HEK293 (cell line): Measurements from ENCODE around the gene CAMSAP3.
A peak's percentile ranks its signal among the peaks of the same experiment; 100 is the strongest.

Experiments used
- INSM2 ChIP-seq: fragments of 450-650 bp; formaldehyde crosslinking; IDR thresholded peaks from 2 replicates; pipeline ENCODE4 v1.5.1; 2016; ENCODE audit warnings: missing biosample characterization, missing genetic modification characterization
- KLF8 ChIP-seq: fragments of 450-650 bp; formaldehyde crosslinking; IDR thresholded peaks from 2 replicates; pipeline ENCODE4 v1.5.1; 2016; ENCODE audit warnings: missing biosample characterization, missing genetic modification characterization
- RBAK ChIP-seq: fragments of 450-650 bp; formaldehyde crosslinking; IDR thresholded peaks from 2 replicates; pipeline ENCODE4 v1.5.1; 2016; ENCODE audit warnings: missing biosample characterization, missing genetic modification characterization
- SALL2 ChIP-seq: fragments of 450-650 bp; formaldehyde crosslinking; IDR thresholded peaks from 2 replicates; pipeline ENCODE4 v1.5.0; 2017; ENCODE audit warnings: missing biosample characterization, mild to moderate bottlenecking, missing genetic modification characterization, borderline replicate concordance
- ZBTB10 ChIP-seq: fragments of 450-650 bp; formaldehyde crosslinking; IDR thresholded peaks from 2 replicates; pipeline ENCODE4 v1.5.1; 2016; ENCODE audit warnings: missing biosample characterization, missing genetic modification characterization
- ZEB2 ChIP-seq: fragments of 450-650 bp; formaldehyde crosslinking; IDR thresholded peaks from 2 replicates; pipeline ENCODE4 v1.5.1; 2016; ENCODE audit warnings: missing biosample characterization, missing genetic modification characterization
- ZFHX2 ChIP-seq: fragments of 450-650 bp; formaldehyde crosslinking; conservative IDR thresholded peaks from 2 replicates; pipeline ENCODE4 v1.5.1; 2016; ENCODE audit warnings: missing biosample characterization, missing genetic modification characterization
- ZNF132 ChIP-seq: fragments of 450-650 bp; formaldehyde crosslinking; IDR thresholded peaks from 2 replicates; pipeline ENCODE4 v1.5.1; 2017; ENCODE audit warnings: missing biosample characterization, missing genetic modification characterization, borderline replicate concordance
- ZNF133 ChIP-seq: fragments of 450-650 bp; formaldehyde crosslinking; IDR thresholded peaks from 2 replicates; pipeline ENCODE4 v1.5.1; 2016; ENCODE audit warnings: missing biosample characterization, missing genetic modification characterization
- ZNF155 ChIP-seq: fragments of 450-650 bp; formaldehyde crosslinking; IDR thresholded peaks from 2 replicates; pipeline ENCODE4 v1.5.1; 2016; ENCODE audit warnings: missing biosample characterization, missing genetic modification characterization
- ZNF174 ChIP-seq: fragments of 450-650 bp; formaldehyde crosslinking; IDR thresholded peaks from 2 replicates; pipeline ENCODE4 v1.5.0; 2017; ENCODE audit warnings: missing biosample characterization, mild to moderate bottlenecking, missing genetic modification characterization
- ZNF18 ChIP-seq: fragments of 450-650 bp; formaldehyde crosslinking; IDR thresholded peaks from 2 replicates; pipeline ENCODE4 v1.5.1; 2016; ENCODE audit warnings: missing biosample characterization, missing genetic modification characterization
- ZNF2 ChIP-seq: fragments of 450-650 bp; formaldehyde crosslinking; IDR thresholded peaks from 2 replicates; pipeline ENCODE4 v1.5.1; 2016; ENCODE audit warnings: missing biosample characterization, missing genetic modification characterization
- ZNF211 ChIP-seq: fragments of 450-650 bp; formaldehyde crosslinking; IDR thresholded peaks from 2 replicates; pipeline ENCODE4 v1.5.1; 2016; ENCODE audit warnings: low read depth, missing biosample characterization, missing genetic modification characterization
- ZNF366 ChIP-seq: fragments of 450-650 bp; formaldehyde crosslinking; conservative IDR thresholded peaks from 2 replicates; pipeline ENCODE4 v1.5.1; 2016; ENCODE audit warnings: missing biosample characterization, missing genetic modification characterization
- ZNF501 ChIP-seq: fragments of 450-650 bp; formaldehyde crosslinking; IDR thresholded peaks from 2 replicates; pipeline ENCODE4 v1.5.1; 2016; ENCODE audit warnings: missing biosample characterization, missing genetic modification characterization
- ZNF521 ChIP-seq: fragments of 450-650 bp; formaldehyde crosslinking; IDR thresholded peaks from 2 replicates; pipeline ENCODE4 v1.5.1; 2017; ENCODE audit warnings: missing biosample characterization, mild to moderate bottlenecking, missing genetic modification characterization
- ZNF530 ChIP-seq: fragments of 450-650 bp; formaldehyde crosslinking; IDR thresholded peaks from 2 replicates; pipeline ENCODE4 v1.5.1; 2016; ENCODE audit warnings: low read depth, missing biosample characterization, missing genetic modification characterization
- ZNF548 ChIP-seq: fragments of 450-650 bp; formaldehyde crosslinking; IDR thresholded peaks from 2 replicates; pipeline ENCODE4 v1.5.1; 2016; ENCODE audit warnings: missing biosample characterization, missing genetic modification characterization
- ZNF549 ChIP-seq: fragments of 450-650 bp; IDR thresholded peaks from 2 replicates; pipeline ENCODE4 v1.5.1; 2018; ENCODE audit warnings: missing biosample characterization, missing genetic modification characterization, mild to moderate bottlenecking, inconsistent platforms, moderate library complexity
- ZNF596 ChIP-seq: fragments of 450-650 bp; IDR thresholded peaks from 2 replicates; pipeline ENCODE4 v1.5.0; 2018; ENCODE audit warnings: missing biosample characterization, mild to moderate bottlenecking, missing genetic modification characterization, moderate library complexity
- ZNF610 ChIP-seq: fragments of 450-650 bp; formaldehyde crosslinking; IDR thresholded peaks from 2 replicates; pipeline ENCODE4 v1.5.1; 2016; ENCODE audit warnings: missing biosample characterization, missing genetic modification characterization, borderline replicate concordance
- ZNF664 ChIP-seq: fragments of 450-650 bp; formaldehyde crosslinking; IDR thresholded peaks from 2 replicates; pipeline ENCODE4 v1.5.1; 2016; ENCODE audit warnings: missing biosample characterization, missing genetic modification characterization
- ZNF785 ChIP-seq: fragments of 450-650 bp; formaldehyde crosslinking; IDR thresholded peaks from 2 replicates; pipeline ENCODE4 v1.5.1; 2016; ENCODE audit warnings: missing biosample characterization, missing genetic modification characterization
- ZSCAN18 ChIP-seq: fragments of 450-650 bp; formaldehyde crosslinking; IDR thresholded peaks from 2 replicates; pipeline ENCODE4 v1.5.1; 2016; ENCODE audit warnings: missing biosample characterization, missing genetic modification characterization

The CAMSAP3 gene

DNA sequence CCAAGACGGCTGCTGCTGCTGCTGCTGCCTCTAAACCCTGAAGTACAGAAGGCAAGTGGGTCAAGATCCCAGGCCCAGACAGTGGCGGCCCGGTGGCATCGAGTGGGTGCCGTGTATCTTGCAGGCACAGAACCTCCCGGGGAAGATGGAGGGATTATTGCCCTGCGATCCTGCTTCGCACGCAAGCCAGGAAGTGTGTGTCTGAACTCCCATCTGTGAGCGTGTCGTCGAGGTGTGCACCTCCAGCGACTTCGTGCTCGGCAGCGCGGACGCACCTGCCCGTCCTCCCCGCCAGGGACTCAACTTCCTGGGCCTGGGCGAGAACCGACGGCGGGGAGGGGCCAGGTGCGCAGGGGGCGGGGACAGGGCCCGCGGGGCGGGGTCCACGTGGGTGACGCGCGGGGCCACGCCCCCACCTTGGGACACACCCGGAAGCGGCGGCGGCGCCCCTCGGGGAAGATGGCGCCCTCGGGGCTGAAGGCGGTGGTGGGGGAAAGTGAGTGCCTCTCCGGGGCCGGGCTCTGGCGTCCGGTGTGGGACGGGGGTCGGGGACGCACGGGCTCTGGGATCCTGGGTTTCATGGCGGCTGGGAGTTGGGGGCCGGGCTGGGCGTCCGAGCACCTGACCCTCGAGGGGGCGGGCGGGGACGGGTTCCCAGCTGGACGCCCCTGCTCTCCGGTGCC is 41.2 kb downstream of the CAMSAP3 start, which contains the start of gene STXBP2 (continued):
- TF ChIP-seq ZFHX2 (tag by site-specific recombination) (peak; percentile 35), ZNF548 (tag by site-specific recombination) (no peak), ZNF610 (tag by site-specific recombination) (no peak), ZNF501 (tag by site-specific recombination) (no peak), ZNF549 (tag by site-specific recombination) (no peak), ZNF211 (tag by site-specific recombination) (no peak), INSM2 (tag by site-specific recombination) (no peak), ZNF155 (no peak), ZNF133 (tag by site-specific recombination) (no peak), ZNF596 (tag by site-specific recombination) (no peak), SALL2 (tag by site-specific recombination) (no peak), KLF8 (tag by site-specific recombination) (peak; percentile 80), RBAK (tag by site-specific recombination) (no peak), ZNF664 (no peak), ZSCAN18 (tag by site-specific recombination) (no peak), ZNF521 (no peak), ZNF174 (tag by site-specific recombination) (no peak), ZNF530 (no peak), ZEB2 (tag by site-specific recombination) (peak; percentile 31; the same call in 1 of the 2 replicates), ZNF132 (tag by site-specific recombination) (no peak), ZNF18 (no peak), ZNF2 (no peak), ZNF366 (peak; percentile 68), ZBTB10 (no peak), ZNF785 (tag by site-specific recombination) (no peak)
- TF ChIP-seq, all 188 proteins: peak for 27
